H1 (cell line): ENCODE results near the gene ARMC9. TPM values are rescaled to one million over a fixed set of nuclear protein-coding genes. Genes with fewer than 3 reads are reported as not detected.

Experiments used
- BCL11A ChIP-seq, 2 experiments: IDR thresholded peaks; one replicate each; pipeline ENCODE4 v1.6.1; 2011; ENCODE audit warnings: low read depth in 2 of 2, low read length in 2 of 2, mild to moderate bottlenecking in 2 of 2
- SP1 ChIP-seq: IDR thresholded peaks from 2 replicates; pipeline ENCODE4 v1.6.1; 2011; ENCODE audit warnings: low read depth, low read length
- polyA plus RNA-seq, 7 experiments: library from polyadenylated mRNA; depleted of rRNA in 3 of 7; stranded (reverse) in 5 of 7; unstranded in 2 of 7; fragments of >200 nt in 5 of 7; fragments of 200-250 nt in 2 of 7; gene quantifications; 1 replicate in 5 of 7; 2 replicates in 1 of 7; 4 replicates in 1 of 7; pipeline versions ENCODE4 v1.2.1 to v1.2.3, GENCODE V29; 2011 to 2013; ENCODE audit warnings: missing spikeins in 2 of 7, mixed read lengths in 2 of 7
- total RNA-seq: library from RNA; stranded (reverse); fragmentation: NEBNext Ultra II Directional; extraction: Animal tissue kit (Norgen Biotek cat#: 25700); gene quantifications from 2 replicates; pipeline ENCODE4 v1.2.1, GENCODE V29; 2021

ARMC9 gene
- total and polyA plus RNA-seq, 2 of the 8 experiments (the other 6 are each of a cell fraction or from before 2014, with no cell fraction given) = 23.2 to 36.1 TPM

- TF ChIP-seq SP1 = no peak
- TF ChIP-seq BCL11A (IDR thresholded peaks at IDR 0.05; ENCODE audit: low read depth in 2 of 2, low read length in 2 of 2) = no peak
Measured at GRCh38 chr2:231367178-231367577, 168.7 kb downstream of the ARMC9 start (continued).
